ENCODE data around the gene CCDC158.
A peak's percentile ranks its signal among the peaks of the same experiment; 100 is the strongest.
"Not testable (repeated sequence)": the region's sequence is repeated elsewhere in the genome, so short reads cannot be mapped to it uniquely, and the experiment has no call there.

Gene CCDC158

GRCh38 chr4:76364763-76365162 is 56.2 kb downstream of the CCDC158 start:
- no peak for DNase-seq

GRCh38 chr4:76363556-76364290 is 57.2 kb downstream of the CCDC158 start:
- DNase-seq: peak; percentile 35

- DNase-seq: no peak
These were observed 59.1 kb downstream of the CCDC158 start for GRCh38 chr4:76361689-76362412.

GRCh38 chr4:76359881-76360466 is 61.0 kb downstream of the CCDC158 start:
- not testable (repeated sequence) for DNase-seq

- no peak for DNase-seq
These were observed 63.0 kb downstream of the CCDC158 start for GRCh38 chr4:76357981-76358380.

- no peak for DNase-seq
These were observed 66.1 kb downstream of the CCDC158 start for GRCh38 chr4:76354517-76355473.

- DNase-seq: no peak
These were observed 78.1 kb downstream of the CCDC158 start for GRCh38 chr4:76342803-76343202.

GRCh38 chr4:76342191-76342590 is 78.8 kb downstream of the CCDC158 start:
- DNase-seq: no peak

- peak; percentile 64 for DNase-seq
These were observed 79.9 kb downstream of the CCDC158 start for GRCh38 chr4:76341063-76341462.

GRCh38 chr4:76339364-76339763 is 81.6 kb downstream of the CCDC158 start:
- DNase-seq: no peak

GRCh38 chr4:76334885-76335284 is 86.1 kb downstream of the CCDC158 start:
- no peak for DNase-seq

GRCh38 chr4:76326515-76326914 is 94.4 kb downstream of the CCDC158 start:
- DNase-seq: no peak

GRCh38 chr4:76325072-76325471 is 95.9 kb downstream of the CCDC158 start:
- DNase-seq: no peak

- no peak for DNase-seq
These were observed 98.7 kb downstream of the CCDC158 start for GRCh38 chr4:76322236-76322635.

- DNase-seq: no peak
These were observed 104.8 kb downstream of the CCDC158 start for GRCh38 chr4:76316131-76316530.

- DNase-seq: no peak
These were observed 105.5 kb downstream of the CCDC158 start for GRCh38 chr4:76315267-76315918.

- DNase-seq: no peak
These were observed 107.4 kb downstream of the CCDC158 start for GRCh38 chr4:76313547-76313946.

GRCh38 chr4:76312457-76312856 is 108.5 kb downstream of the CCDC158 start:
- DNase-seq: no peak

GRCh38 chr4:76311896-76312331 is 109.0 kb downstream of the CCDC158 start:
- DNase-seq: no peak

- DNase-seq: no peak
These were observed 110.3 kb downstream of the CCDC158 start for GRCh38 chr4:76310683-76311082.

GRCh38 chr4:76309939-76310550 is 110.9 kb downstream of the CCDC158 start:
- no peak for DNase-seq

- DNase-seq: no peak
These were observed 112.4 kb downstream of the CCDC158 start for GRCh38 chr4:76308548-76308947.
